HG02938 (cell line): ENCODE results near the gene TUBG2.

Source experiments
- ATAC-seq: cut with Tn5 transposase; IDR thresholded peaks from one replicate; pipeline ENCODE4 v1.9.1; 2021; ENCODE audit warnings: mild to moderate bottlenecking, moderate library complexity; ENCODE audit not compliant: unreplicated experiment

TUBG2 gene

GRCh38 chr17:42695500-42695899 lies 36.4 kb downstream of the TUBG2 start:
- ATAC-seq, result no peak

DNA sequence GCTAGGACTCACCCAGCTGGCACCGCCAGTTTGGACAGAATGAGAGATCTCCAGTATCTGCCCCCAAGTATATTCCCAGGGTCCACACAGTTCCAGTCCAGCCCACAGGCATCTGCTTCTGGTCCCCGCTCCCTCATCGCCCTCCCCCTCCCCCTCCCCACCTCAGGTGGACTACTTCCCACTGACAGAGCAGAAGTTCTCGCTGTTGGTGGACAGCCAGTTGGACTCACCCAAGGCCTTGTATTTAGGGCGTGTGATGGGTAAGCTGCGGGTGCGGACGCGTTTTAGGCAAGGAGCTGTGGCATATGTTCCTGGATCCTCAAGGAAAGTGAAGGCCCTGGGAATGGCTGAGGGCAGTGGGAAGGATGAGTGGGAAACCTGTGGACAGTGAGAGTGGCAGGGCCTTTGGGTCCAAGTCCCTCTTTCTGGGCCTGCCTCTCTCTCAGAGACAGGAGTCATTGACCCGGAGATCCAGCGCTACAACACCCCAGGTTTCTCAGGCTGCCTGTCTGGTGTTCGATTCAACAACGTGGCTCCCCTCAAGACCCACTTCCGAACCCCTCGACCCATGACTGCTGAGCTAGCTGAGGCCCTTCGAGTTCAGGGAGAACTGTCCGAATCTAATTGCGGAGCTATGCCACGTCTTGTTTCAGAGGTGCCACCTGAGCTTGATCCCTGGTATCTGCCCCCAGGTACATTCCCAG lies 38.2 kb downstream of the TUBG2 start:
- ATAC-seq, result no peak

- ATAC-seq, result no peak
These were observed 39.8 kb downstream of the TUBG2 start for GRCh38 chr17:42698736-42699414.

GRCh38 chr17:42699415-42699740 lies 40.3 kb downstream of the TUBG2 start:
- ATAC-seq, result no peak

DNA sequence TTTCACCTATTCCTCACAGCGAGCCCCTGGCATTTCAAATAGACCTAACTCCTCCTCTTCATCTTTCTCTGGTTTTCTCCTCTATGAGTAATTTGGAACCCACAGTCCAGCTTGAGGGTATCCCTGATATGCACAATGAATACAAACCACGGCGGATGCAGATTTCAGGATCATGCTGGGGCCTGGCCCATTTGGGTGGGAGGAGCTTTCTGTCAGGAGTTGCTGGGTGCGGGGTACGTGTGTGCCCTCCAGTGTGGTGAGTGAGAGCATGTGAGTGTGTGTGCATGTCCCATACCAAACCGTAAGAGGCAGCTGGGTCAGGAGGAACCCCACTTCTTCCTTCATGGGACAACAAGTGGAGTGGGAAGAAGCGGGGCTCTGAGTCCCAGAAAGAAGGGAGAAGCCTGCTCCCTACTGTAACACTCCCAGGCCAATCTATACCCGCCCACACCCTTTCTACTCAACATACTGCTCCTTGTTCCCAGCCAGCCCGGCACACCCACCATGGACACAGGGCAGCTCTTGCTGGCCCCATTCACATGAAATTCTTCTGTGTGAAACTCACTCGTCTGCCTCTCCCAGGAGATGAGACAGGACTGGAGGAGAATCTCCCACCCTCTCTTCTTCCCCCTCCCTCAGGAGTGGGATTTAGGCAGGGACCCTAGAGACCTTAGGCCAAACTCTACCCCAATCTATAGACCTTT lies 41.7 kb downstream of the TUBG2 start:
- no peak for ATAC-seq

GRCh38 chr17:42702446-42702845 lies 43.4 kb downstream of the TUBG2 start:
- no peak for ATAC-seq

GRCh38 chr17:42704490-42704836 lies 45.4 kb downstream of the TUBG2 start:
- ATAC-seq, result peak; percentile 21

DNA sequence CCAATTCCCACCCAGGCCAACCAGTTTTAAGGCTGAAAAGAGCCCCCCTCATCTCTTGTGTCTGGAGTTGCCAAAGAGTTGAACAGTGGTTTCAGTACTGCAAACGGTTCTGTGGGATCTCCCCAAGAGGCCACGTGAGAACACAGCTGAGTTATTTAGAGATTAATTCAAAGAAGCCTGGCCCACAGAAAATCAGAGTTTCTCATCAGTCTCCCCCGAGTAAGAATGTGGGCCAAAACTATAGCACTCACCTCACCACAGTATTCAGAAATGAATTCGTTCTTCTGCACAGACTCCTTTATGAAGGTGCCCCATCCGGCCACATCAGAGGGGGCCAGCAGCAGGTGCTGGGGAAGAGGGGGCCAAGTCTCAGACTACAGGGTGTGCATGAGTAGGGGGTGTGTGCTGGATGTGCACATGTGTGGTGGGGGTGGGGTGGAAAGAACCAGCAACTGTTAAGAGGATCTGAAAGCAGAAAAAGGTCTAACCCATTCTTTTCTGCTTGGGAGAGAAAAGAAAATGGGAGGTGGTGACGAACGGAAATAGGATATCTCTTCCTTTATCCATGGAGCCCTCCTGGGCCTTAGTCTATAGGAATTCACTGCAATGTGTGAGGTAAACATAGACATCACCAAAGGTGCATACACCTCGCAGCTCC lies 45.9 kb downstream of the TUBG2 start:
- peak; percentile 70 for ATAC-seq

- no peak for ATAC-seq
These were observed 47.6 kb downstream of the TUBG2 start for GRCh38 chr17:42706732-42707131.

DNA sequence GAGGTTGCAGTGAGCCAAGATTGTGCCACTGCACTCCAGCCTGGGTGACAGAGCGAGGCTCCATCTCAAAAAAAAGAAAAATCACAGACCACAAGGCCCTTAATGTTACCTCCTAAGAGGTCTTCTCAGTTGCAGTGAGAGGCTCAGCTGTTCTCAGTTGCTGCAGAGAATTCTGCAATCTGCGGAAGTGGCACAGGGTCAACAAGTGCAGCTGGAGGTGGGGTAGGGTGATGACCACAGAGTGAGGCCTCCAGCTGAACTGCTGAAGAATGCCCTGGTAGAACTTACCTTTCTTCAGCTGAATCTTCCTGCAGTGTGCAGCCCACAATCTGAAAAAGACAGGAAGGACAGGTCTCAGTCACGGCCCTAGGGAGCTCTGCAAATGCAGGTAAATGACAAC lies 49.5 kb downstream of the TUBG2 start:
- ATAC-seq, result no peak

DNA sequence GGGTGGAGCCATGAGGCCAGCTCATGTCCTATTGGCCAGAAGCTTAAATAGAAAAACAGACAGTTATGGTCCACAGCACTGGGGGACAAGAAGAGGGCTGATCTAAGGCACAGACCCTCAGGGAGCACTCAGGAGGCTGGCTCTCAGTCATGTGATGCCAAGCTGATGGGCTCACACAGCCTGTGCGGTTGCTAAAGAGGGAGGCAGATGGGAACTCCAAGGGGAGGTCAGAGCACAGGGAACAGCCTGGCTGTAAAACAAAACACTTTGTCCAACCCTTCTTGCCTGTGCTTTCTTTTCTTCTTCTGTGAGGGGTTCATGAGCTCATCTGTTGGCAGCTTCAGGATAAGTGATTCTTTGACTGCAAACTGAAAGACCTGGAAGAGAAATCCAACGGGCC lies 50.5 kb downstream of the TUBG2 start:
- ATAC-seq, result no peak
